NCI-H1930 (cell line): ENCODE results near the gene WRAP73.

Source experiments
- DNase-seq, 2 experiments: peaks; one replicate each; lab custom pipeline; 2025; lab: John Stamatoyannopoulos, UW

The WRAP73 gene

GRCh38 chr1:3668585-3669300 is 18.8 kb upstream of the WRAP73 start:
- peak in 1 of 2 experiments; percentile 38 for DNase-seq

- DNase-seq = no peak
These were observed 18.2 kb upstream of the WRAP73 start for GRCh38 chr1:3668148-3668547.

GRCh38 chr1:3664700-3665375 is 14.9 kb upstream of the WRAP73 start:
- no peak for DNase-seq

GRCh38 chr1:3663999-3664699 is 14.2 kb upstream of the WRAP73 start:
- no peak for DNase-seq

- no peak for DNase-seq
These were observed 12.3 kb upstream of the WRAP73 start for GRCh38 chr1:3662080-3662671.

GRCh38 chr1:3661631-3662030 is 11.7 kb upstream of the WRAP73 start:
- no peak for DNase-seq

- DNase-seq = no peak
These were observed 10.8 kb upstream of the WRAP73 start for GRCh38 chr1:3660704-3661103.

- DNase-seq = no peak
These were observed 9.2 kb upstream of the WRAP73 start for GRCh38 chr1:3659093-3659492.

GRCh38 chr1:3658231-3658615 is 8.3 kb upstream of the WRAP73 start:
- no peak for DNase-seq

- no peak for DNase-seq
These were observed 7.8 kb upstream of the WRAP73 start for GRCh38 chr1:3657578-3658230.

- no peak for DNase-seq
These were observed 7.2 kb upstream of the WRAP73 start for GRCh38 chr1:3657096-3657475.

GRCh38 chr1:3656450-3657095 is 6.7 kb upstream of the WRAP73 start:
- no peak for DNase-seq

- no peak for DNase-seq
These were observed 4.8 kb upstream of the WRAP73 start for GRCh38 chr1:3654549-3655281.

GRCh38 chr1:3653286-3653618 is 3.3 kb upstream of the WRAP73 start:
- no peak for DNase-seq

- no peak for DNase-seq
These were observed 2.8 kb upstream of the WRAP73 start for GRCh38 chr1:3652548-3653285.

GRCh38 chr1:3651930-3652547 is 2.1 kb upstream of the WRAP73 start, which contains the start of gene TP73:
TSS of gene TP73 (plus strand) at chr1:3652516. CDS start at chr1:3682366, 29,850 bp downstream.
- DNase-seq = peak; percentile 13 to 23

GRCh38 chr1:3651026-3651929 is 1.4 kb upstream of the WRAP73 start:
- no peak for DNase-seq

- DNase-seq = no peak
These were observed 534 bp upstream of the WRAP73 start for GRCh38 chr1:3650248-3651025.
